OCI-LY3 (cell line): ENCODE data around the gene CYP27B1.

Source experiments
- H2AFZ ChIP-seq: fragments of 200-600, 300-600 bp; shearing (Covaris generic); 2 replicates; pipeline ENCODE4 v1.6.0; 2014; ENCODE audit warnings: antibody characterized with exemption, low read depth, low read length
- H3K27ac ChIP-seq: fragments of 200-600, 300-600 bp; sonication (generic); 2 replicates; pipeline ENCODE4 v1.5.1; 2014; ENCODE audit warnings: mild to moderate bottlenecking, low read length, moderate library complexity, mixed read lengths
- H3K27me3 ChIP-seq: fragments of 200-600, 300-600 bp; sonication (generic); 2 replicates; pipeline ENCODE4 v1.6.1; 2014; ENCODE audit warnings: low read depth, low read length, mixed read lengths
- H3K36me3 ChIP-seq: fragments of 200-600, 300-600 bp; sonication (generic); replicated peaks from 2 replicates; pipeline ENCODE3; 2014; ENCODE audit warnings: low read depth, low read length, mixed read lengths
- H3K4me1 ChIP-seq: fragments of 300-600, 200-600 bp; sonication (generic); 2 replicates; pipeline ENCODE4 v1.6.1; 2014; ENCODE audit warnings: low read length, mixed read lengths
- H3K4me2 ChIP-seq: fragments of 200-600, 300-600 bp; sonication (generic); 2 replicates; pipeline ENCODE4 v1.6.1; 2014; ENCODE audit warnings: low read length, mixed read lengths
- H3K4me3 ChIP-seq: fragments of 300-600, 200-600 bp; sonication (generic); 2 replicates; pipeline ENCODE4 v1.5.1; 2014; ENCODE audit warnings: antibody characterized with exemption, mild to moderate bottlenecking, low read length, moderate library complexity
- H3K79me2 ChIP-seq: fragments of 300-600, 200-600 bp; shearing (Covaris generic); 2 replicates; pipeline ENCODE4 v1.6.1; 2014; ENCODE audit warnings: mild to moderate bottlenecking, low read length, mixed read lengths
- H3K9ac ChIP-seq: fragments of 300-600, 200-600 bp; shearing (Covaris generic); 2 replicates; pipeline ENCODE4 v1.6.0; 2014; ENCODE audit warnings: mild to moderate bottlenecking, low read length, moderate library complexity
- H3K9me3 ChIP-seq: fragments of 200-600, 300-600 bp; shearing (Covaris generic); 2 replicates; pipeline ENCODE4 v1.6.1; 2014; ENCODE audit warnings: low read length, mixed read lengths; ENCODE audit not compliant: insufficient read depth
- H4K20me1 ChIP-seq: fragments of 200-600, 300-600 bp; sonication (generic); 2 replicates; pipeline ENCODE4 v1.6.1; 2016; ENCODE audit warnings: low read length, mixed read lengths; ENCODE audit not compliant: insufficient read depth
- EZH2phosphoT487 ChIP-seq: fragments of 200-600 bp; shearing (Covaris generic); IDR thresholded peaks from 2 replicates; pipeline ENCODE4 v1.6.1; 2018; ENCODE audit warnings: antibody characterized with exemption, mixed run types, low read depth
- TF ChIP-seq, protein P1 (sequence below): fragments of 200-600, 300-600 bp; sonication (generic); IDR thresholded peaks from 2 replicates; pipeline ENCODE4 v1.5.1; 2014; ENCODE audit warnings: antibody characterized with exemption, low read length, low read depth

The CYP27B1 gene

GRCh38 chr12:57737467-57738460 lies 29.1 kb downstream of the CYP27B1 start:
- H2AFZ ChIP-seq: no peak overlapping the region
- TF ChIP-seq, protein P1, sequence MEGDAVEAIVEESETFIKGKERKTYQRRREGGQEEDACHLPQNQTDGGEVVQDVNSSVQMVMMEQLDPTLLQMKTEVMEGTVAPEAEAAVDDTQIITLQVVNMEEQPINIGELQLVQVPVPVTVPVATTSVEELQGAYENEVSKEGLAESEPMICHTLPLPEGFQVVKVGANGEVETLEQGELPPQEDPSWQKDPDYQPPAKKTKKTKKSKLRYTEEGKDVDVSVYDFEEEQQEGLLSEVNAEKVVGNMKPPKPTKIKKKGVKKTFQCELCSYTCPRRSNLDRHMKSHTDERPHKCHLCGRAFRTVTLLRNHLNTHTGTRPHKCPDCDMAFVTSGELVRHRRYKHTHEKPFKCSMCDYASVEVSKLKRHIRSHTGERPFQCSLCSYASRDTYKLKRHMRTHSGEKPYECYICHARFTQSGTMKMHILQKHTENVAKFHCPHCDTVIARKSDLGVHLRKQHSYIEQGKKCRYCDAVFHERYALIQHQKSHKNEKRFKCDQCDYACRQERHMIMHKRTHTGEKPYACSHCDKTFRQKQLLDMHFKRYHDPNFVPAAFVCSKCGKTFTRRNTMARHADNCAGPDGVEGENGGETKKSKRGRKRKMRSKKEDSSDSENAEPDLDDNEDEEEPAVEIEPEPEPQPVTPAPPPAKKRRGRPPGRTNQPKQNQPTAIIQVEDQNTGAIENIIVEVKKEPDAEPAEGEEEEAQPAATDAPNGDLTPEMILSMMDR: no peak
- TF ChIP-seq EZH2phosphoT487: no peak
- no peak overlapping the region for H3K4me2 ChIP-seq

GRCh38 chr12:57736741-57737466 lies 30.0 kb downstream of the CYP27B1 start:
- Histone ChIP-seq H3K9me3 (no peaks in the 10 kb centered on the region), H3K4me3 (no peak overlapping the region), H3K9ac (no peak overlapping the region), H3K27ac (no peak overlapping the region), H4K20me1 (no peaks in the 10 kb centered on the region), H3K79me2 (peaks cover 13% of the 10 kb centered on the region; the same call in 1 of the 2 replicates), H3K4me2 (no peak overlapping the region), H2AFZ (no peak overlapping the region), H3K27me3 (no peaks in the 10 kb centered on the region), H3K4me1 (peaks cover 10% of the 10 kb centered on the region), H3K36me3 (no peaks in the 10 kb centered on the region)
- TF ChIP-seq, protein P1: no peak
- no peak for TF ChIP-seq EZH2phosphoT487

More at GRCh38 chr12:57737467-57738460, 29.1 kb downstream of the CYP27B1 start:
- Histone ChIP-seq H3K27me3 (no peaks in the 10 kb centered on the region), H3K79me2 (peaks cover 13% of the 10 kb centered on the region; the same call in 1 of the 2 replicates), H3K4me1 (peaks cover 15% of the 10 kb centered on the region), H3K27ac (no peak overlapping the region), H3K9me3 (no peaks in the 10 kb centered on the region), H3K36me3 (no peaks in the 10 kb centered on the region), H4K20me1 (no peaks in the 10 kb centered on the region), H3K4me3 (no peak overlapping the region), H3K9ac (no peak overlapping the region)

DNA sequence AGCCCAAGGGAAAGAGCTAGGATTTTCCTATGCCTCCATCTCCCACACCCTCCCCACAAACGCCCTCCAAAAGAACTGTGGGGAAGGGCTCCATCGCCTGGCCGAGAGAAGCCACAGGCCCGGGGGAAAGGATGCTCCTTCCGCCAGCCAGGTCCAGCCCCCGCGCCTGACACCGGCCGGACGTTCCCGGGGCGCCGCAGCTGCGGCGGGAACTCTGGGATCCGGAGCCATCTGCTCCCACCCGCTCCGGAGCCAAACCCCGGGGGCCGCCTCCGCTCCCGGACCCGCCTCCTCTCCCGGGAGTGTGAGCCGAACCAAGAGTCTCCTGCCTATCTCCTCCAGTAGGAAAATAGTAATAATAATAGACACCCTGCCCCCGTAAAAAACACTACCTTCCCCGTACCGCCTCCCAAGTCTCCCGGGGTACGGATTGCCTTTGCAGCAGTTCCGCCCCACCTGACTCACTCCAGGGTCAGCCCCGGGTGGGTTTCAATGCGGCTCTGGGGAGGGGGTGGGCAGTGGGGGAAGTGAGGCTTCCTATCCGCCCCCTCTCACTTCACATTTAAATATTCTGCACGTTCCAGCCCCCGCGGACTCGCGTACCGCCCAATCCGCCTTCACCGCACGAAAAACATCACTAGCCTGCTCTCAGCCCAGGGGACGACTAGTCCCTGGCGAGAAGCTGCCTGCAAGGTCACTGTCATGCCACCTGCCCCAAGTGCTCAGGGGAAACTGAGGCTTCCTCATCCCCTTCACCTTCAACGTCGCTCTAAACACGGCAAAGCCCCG lies 30.7 kb downstream of the CYP27B1 start:
- peaks cover 3% of the 10 kb centered on the region for H3K36me3 ChIP-seq
- no peaks in the 10 kb centered on the region for H3K9me3 ChIP-seq
- peaks cover 6% of the 10 kb centered on the region for H3K4me1 ChIP-seq
- no peak overlapping the region for H2AFZ ChIP-seq
- H4K20me1 ChIP-seq: no peaks in the 10 kb centered on the region
- H3K27me3 ChIP-seq: no peaks in the 10 kb centered on the region
- no peak overlapping the region for H3K27ac ChIP-seq
- TF ChIP-seq, protein P1: no peak
- TF ChIP-seq EZH2phosphoT487: no peak
- no peak overlapping the region for H3K4me3 ChIP-seq
- no peak overlapping the region for H3K4me2 ChIP-seq
- H3K9ac ChIP-seq: no peak overlapping the region
- 0 out of 2 replicates have a peak, but pooled peaks cover 5% of the 10 kb centered on the region for H3K79me2 ChIP-seq
